ENCODE results near the gene ROBO1.

Gene ROBO1

DNA sequence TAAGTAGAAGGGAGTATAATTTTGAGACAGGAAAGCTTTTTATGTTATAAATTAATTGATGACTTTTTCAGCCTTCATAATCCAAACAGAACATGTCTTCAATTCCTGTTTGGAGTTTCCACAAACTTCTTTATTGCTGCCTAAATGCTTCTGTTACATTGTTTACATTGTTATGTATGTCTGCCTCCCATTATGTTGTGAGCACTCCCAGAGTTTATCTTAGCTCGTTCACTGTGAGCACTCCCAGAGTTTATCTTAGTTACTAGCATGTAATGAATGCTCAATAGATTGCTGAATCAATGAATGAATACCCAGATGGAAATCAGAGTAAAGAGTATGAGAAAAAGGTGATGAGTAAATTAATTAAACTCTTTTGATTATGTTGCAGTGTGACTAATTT is 1178.0 kb downstream of the ROBO1 start:
- DNase-seq: no peak

DNA sequence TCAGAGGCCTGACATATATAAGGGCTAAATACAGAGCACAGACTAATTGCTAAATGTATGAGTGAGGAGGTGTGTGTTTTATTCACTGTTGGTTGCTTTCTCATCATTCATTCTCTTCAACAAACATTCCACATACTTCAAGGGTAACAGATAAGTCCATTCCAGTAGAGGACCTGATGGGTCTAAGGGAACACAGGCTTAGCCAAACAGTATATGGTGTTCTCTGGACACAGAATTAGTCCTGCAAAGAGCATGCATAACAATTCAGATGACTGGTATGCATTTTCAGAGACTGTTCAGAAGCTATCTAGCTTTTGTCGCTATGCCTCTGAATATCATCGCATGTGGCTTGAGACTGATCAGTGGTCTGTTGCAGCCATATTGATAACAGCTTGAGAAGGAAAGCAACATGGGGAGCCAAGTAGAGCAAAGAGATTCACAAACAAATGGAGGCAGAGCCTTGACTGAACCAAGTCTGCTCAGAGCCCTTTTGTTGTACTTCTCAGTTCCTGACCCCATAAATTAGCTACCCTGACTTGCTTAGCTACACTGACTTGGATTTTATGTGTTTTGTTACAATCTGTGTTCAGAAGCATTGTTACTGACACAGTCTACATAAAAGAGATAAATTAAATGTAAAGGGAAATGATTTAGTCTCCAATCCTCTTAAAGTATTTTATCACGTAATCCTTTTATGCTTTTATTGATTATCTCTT is 1178.7 kb downstream of the ROBO1 start:
- DNase-seq: no peak

DNA sequence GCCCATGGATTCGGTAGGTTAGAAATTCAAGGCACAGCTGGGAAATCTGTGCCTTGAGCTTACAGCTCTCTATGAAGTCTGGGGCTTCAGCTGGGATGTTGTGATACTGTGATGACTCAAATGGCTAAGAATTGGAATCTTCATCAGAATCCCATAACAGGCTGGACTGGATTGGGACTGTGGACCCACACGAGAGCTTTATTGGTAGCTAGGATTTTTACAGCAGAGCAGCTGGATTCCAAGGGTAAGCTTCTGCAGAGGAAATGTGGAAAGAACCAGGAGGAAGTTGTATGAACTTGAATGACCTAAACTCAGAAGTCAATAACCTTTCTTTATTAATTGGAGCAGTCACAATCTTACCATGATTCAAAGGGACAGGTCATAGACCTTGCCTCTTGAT is 1187.1 kb downstream of the ROBO1 start:
- no peak for DNase-seq

DNA sequence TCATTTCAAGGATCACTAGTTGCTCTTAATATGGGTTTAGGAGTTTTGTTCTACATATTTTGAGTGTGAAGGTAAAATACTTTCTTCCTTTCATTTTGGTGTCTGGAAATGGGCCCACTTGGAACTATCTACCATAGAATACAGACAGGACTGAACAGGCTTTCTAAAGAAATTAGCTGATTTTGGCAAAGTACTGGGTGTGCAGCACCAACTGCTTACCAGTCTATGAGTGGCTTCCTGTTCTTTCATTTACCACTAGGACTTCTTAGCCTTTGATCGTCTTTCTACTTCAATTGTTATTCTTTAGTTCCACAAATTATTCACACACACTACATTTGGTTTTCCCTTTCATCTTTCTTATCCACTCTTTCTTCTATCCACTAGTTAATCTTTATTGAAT is 1196.3 kb downstream of the ROBO1 start:
- DNase-seq: no peak

DNA sequence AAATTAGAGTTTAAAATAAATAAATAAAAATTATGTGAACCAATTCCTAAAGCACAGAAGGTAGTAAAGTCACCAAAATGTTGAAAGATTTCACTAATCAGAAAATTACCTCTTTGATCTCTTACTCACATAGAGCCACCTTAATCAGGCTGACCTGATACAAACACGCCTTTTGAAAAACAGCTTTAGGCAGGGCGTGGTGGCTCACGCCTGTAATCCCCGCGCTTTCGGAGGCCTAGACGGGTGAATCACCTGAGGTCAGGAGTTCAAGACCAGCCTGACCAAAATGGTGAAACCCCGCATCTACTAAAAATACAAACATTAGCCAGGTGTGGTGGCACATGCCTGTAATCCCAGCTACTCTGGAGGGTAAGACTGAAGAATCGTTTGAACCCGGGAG is 1197.3 kb downstream of the ROBO1 start:
- DNase-seq: no peak

DNA sequence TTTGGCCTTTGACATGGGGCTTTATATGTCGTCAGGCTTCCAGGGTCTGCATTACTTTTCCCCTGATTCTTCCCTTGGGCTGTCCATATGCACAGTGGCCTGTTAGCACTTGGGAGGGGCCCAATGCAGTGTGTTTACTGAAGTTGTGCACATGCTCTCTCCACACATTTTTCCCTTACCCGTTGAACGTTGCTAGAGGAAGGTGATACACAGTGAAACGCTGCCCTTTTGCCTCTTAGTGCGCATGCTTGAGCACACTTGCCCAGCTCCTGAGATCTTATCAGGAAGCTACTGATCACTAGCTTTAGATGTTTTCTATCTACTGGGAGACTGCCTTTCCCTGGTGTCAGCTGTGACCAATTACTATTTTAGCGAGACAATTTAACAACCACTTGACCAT is 1198.0 kb downstream of the ROBO1 start:
- no peak for DNase-seq

DNA sequence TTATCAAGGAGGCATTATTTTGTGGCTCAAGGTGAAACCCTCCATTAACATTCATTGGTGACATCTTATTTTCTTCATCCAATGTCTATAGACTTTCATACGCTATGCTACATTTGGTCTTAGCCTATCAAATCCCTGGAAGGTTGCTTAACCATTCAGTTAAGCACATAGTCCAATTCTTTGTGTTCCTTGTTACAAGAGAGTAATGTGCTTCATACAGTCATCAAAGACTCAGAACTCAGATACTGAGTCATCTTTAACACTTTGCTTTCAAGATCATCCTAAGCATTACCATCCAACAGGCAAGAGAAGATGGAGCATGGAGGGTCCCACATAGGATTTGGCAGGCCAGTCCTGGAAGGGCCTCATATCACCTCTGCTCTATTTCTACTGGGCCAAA is 1202.1 kb downstream of the ROBO1 start:
- no peak for DNase-seq

DNA sequence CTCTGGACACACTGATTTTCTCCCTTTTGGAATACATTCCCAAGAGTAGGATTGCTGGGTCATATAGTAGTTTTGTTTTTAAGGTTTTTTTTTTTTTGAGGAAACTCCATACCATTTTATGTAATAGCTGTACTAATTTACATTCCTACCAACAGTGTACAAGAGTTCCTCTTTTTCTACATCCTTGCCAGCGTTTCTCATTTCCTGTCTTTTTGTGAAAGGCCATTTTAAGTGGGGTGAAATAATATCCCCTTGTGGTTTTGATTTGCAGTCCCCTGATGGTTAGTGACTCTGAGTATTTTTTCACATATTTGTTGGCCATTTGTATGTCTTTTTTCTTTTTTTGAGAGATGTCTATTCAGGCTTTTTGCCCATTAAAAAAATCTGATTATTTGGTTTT is 1205.5 kb downstream of the ROBO1 start:
- no peak for DNase-seq
